Thymus (tissue), 11 donors: Measurements from ENCODE around the gene CRELD2. TPM values are rescaled to one million over a fixed set of nuclear protein-coding genes. Genes with fewer than 3 reads are reported as not detected.

ENCODE experiments used
- DNase-seq, 9 donors: peaks; one replicate each; pipeline ENCODE4 v3.0.0-alpha.2; 2013; ENCODE audit warnings: low spot score in 9 of 9, low read depth in 6 of 9, missing footprints in 1 of 9
- H3K27ac ChIP-seq, 2 donors: one replicate each; pipeline ENCODE4 v1.5.1; 2013; ENCODE audit warnings: control low read depth in 1 of 2, low read depth in 1 of 2, low read length in 1 of 2, mild to moderate bottlenecking in 1 of 2, moderate library complexity in 1 of 2
- H3K27me3 ChIP-seq, 2 donors: one replicate each; pipeline ENCODE4 v1.5.1; 2013; ENCODE audit warnings: low read length in 1 of 2; ENCODE audit not compliant: control insufficient read depth in 2 of 2, insufficient read depth in 1 of 2
- H3K36me3 ChIP-seq, 2 donors: one replicate each; pipeline ENCODE4 v1.5.1; 2013; ENCODE audit warnings: low read length in 1 of 2, mild to moderate bottlenecking in 1 of 2, moderate library complexity in 1 of 2; ENCODE audit not compliant: control insufficient read depth in 2 of 2, insufficient read depth in 2 of 2
- H3K4me1 ChIP-seq, 2 donors: one replicate each; pipeline ENCODE4 v1.5.1; 2013; ENCODE audit warnings: low read length in 2 of 2; ENCODE audit not compliant: control insufficient read depth in 2 of 2, insufficient read depth in 2 of 2
- H3K4me3 ChIP-seq, 2 donors: one replicate each; pipeline ENCODE4 v1.5.1; 2013; ENCODE audit warnings: low read length in 2 of 2, control low read depth in 1 of 2, mild to moderate bottlenecking in 1 of 2
- H3K9me3 ChIP-seq, 2 donors: one replicate each; pipeline ENCODE4 v1.5.1; 2013; ENCODE audit warnings: low read length in 1 of 2, mild to moderate bottlenecking in 1 of 2; ENCODE audit not compliant: control insufficient read depth in 2 of 2, insufficient read depth in 1 of 2
- WGBS: extraction: QIAGEN DNeasy Blood & Tissue Kit; methylation state at CpG from one replicate; pipeline ENCODE4 v1.1.7; 2013; 5-methylcytosine and 5-hydroxymethylcytosine counted together
- polyA plus RNA-seq: library from polyadenylated mRNA; stranded (reverse); fragments of 200-250 nt; gene quantifications from one replicate; pipeline ENCODE4 v1.2.3, GENCODE V29; 2013
- total RNA-seq: library from RNA; stranded (reverse); fragments of 120-200 nt; gene quantifications from one replicate; pipeline ENCODE4 v1.2.4, GENCODE V29; 2013
- donor health status: healthy.

Gene CRELD2
- total and polyA plus RNA-seq, 2 donors: 24.3 to 25.8 TPM

DNA sequence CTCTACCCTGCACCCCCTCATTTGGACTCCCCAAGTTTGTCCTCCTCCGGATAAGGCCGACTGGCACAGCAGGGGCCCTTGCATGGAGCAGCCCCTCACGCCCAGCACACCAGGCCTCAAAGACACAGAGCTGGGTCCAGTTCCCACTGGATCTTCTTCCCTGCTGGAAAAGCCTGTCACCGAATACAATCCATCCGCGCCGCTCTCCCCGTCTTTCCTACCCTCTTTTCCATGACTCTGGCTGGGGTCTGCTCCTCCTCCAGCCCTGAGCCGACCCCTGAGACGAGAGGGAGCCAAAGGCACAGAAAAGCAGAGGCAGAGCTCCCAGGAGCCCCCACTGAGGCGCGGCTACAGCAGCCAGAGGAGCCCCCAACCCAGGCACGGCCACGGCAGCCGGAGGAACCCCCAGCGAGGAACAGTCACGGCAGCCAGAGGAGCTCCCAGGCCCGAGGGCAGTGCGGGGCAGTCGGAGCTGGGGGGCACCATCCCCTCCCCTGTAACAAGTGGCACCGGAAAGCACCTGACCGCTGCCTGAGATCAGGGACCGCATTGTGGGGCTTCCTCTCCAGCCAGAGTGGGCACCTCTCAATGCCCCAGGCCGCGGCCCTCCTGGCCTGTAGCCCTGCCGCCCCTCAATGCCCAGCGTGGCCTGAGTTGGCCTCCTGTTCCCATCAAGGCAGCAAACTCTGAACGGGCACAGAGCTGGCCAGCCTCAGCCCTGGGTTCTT is 12.2 kb upstream of the CRELD2 start:
- Histone ChIP-seq H3K27me3 (no peaks in the 10 kb centered on the region), H3K27ac (no peak overlapping the region), H3K4me1 (no peaks in the 10 kb centered on the region), H3K36me3 (peaks cover 42 to 86% of the 10 kb centered on the region in 2 donors), H3K9me3 (no peaks in the 10 kb centered on the region), H3K4me3 (no peak overlapping the region)
- 99% methylated on average over 28 of the region's 28 CpGs for WGBS
- DNase-seq: no peak

GRCh38 chr22:49906799-49907290 is 11.6 kb upstream of the CRELD2 start:
- Histone ChIP-seq H3K4me1 (no peaks in the 10 kb centered on the region), H3K27ac (no peak overlapping the region), H3K4me3 (no peak overlapping the region), H3K27me3 (no peaks in the 10 kb centered on the region), H3K36me3 (peaks cover 37 to 81% of the 10 kb centered on the region in 2 donors), H3K9me3 (no peaks in the 10 kb centered on the region)
- DNase-seq: no peak
- 98% methylated on average over 14 of the region's 14 CpGs for WGBS

DNA sequence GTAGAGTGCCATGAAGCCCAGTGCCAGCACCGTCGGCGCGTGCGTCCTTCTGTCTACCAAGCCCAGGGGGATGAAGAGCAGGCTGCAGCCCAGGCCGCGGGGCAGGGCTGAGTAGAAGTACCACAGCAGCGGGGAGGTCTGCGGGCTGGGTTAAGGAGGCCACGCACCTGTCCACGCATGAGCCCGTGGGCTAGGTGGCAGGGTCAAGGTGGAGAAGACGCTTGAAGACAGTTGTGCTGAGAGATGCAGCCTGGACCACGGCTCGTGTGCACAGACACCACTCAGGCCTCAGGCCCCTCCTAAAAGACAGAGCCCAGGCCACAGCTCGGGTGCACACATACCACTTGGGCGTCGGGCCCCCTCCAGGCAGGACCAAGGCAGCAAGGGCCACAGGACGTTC is 10.6 kb upstream of the CRELD2 start:
- H3K4me1 ChIP-seq: no peaks in the 10 kb centered on the region
- no peak overlapping the region for H3K27ac ChIP-seq
- no peaks in the 10 kb centered on the region for H3K9me3 ChIP-seq
- 98% methylated on average over 19 of the region's 19 CpGs for WGBS
- H3K27me3 ChIP-seq: no peaks in the 10 kb centered on the region
- H3K4me3 ChIP-seq: no peak overlapping the region
- H3K36me3 ChIP-seq: peaks cover 45 to 83% of the 10 kb centered on the region in 2 donors
- DNase-seq: no peak

DNA sequence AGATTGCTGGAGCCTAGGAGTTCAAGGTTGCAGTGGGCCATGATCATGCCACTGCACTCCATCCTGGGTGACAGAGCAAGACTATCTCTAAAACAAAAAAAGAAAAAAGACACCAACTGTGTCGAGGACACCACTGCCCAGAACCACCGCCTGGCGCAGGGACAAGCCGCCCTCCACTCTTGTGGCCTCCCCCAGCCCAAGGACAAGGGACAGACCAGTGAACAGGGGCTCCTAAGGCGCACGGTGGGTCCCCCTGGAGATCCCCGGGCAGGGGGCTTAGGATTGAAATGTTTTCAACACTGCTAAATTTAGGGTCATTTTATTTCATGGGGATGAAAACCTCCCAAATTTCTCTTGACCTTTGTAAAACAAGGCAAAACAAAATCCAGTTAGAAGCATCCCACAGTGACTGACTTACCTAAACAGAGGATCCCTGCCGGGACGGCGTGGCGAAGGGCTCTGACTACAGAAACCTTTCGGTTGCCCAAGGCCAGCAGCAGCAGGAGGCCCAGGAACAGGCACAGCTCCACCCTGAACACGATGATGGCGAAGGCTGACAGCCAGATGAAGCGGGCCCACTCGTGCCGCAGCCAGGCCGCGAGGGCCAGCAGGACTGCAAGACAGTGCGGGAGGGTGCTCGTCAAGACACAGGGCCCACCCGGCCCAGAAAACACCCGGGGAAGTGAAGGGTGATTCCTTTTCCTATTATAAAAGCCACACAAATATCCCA is 8.8 kb upstream of the CRELD2 start:
- Histone ChIP-seq H3K4me1 (no peaks in the 10 kb centered on the region), H3K27ac (no peak overlapping the region), H3K4me3 (no peak overlapping the region), H3K27me3 (no peaks in the 10 kb centered on the region), H3K9me3 (no peaks in the 10 kb centered on the region), H3K36me3 (peaks cover 37 to 84% of the 10 kb centered on the region in 2 donors)
- WGBS: 98% methylated on average over 23 of the region's 23 CpGs
- DNase-seq: no peak

GRCh38 chr22:49910229-49911155 is 7.9 kb upstream of the CRELD2 start:
- DNase-seq: no peak
- Histone ChIP-seq H3K9me3 (no peaks in the 10 kb centered on the region), H3K27me3 (no peaks in the 10 kb centered on the region), H3K27ac (no peak overlapping the region), H3K4me1 (no peaks in the 10 kb centered on the region), H3K36me3 (peaks cover 37 to 78% of the 10 kb centered on the region in 2 donors), H3K4me3 (no peak overlapping the region)
- WGBS: 97% methylated on average over 27 of the region's 27 CpGs

DNA sequence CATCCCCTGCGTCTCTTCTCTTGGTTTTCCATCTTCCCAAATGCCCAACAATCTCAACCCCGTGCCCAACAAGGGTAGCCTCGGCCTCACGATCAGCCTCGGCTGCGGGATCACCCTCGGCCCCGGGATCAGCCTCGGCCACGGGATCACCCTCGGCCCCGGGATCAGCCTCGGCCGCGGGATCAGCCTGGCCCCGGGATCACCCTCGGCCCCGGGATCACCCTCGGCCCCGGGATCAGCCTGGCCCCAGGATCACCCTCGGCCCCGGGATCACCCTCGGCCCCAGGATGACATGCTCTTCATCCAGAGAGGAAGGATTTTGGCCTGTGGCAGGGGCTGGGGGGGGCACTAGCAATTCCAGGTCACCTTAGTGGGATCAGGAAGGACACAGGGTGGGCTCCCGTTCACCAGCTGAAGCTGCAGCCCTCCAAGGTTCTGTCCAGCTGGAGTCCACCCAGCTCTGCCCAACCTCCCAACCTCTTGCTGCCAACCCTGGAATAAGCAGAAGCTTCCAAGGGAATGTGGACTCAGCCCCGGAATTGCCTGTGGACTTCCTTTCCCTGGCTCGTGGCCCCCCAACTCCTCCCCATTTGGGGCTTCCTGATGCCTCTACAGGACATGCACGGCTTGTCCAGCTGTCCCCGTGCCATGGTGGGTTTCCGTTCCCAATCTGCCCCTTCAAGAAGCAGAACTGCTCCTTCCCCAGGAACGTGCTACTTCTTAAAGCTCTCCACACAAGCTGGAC is 6.4 kb upstream of the CRELD2 start:
- 97% methylated on average over 30 of the region's 30 CpGs for WGBS
- H3K9me3 ChIP-seq: no peaks in the 10 kb centered on the region
- DNase-seq: no peak
- H3K27me3 ChIP-seq: no peaks in the 10 kb centered on the region
- peaks cover 2 to 6% of the 10 kb centered on the region in 2 donors for H3K4me1 ChIP-seq
- no peak overlapping the region for H3K27ac ChIP-seq
- H3K36me3 ChIP-seq: peaks cover 36 to 62% of the 10 kb centered on the region in 2 donors
- H3K4me3 ChIP-seq: no peak overlapping the region

DNA sequence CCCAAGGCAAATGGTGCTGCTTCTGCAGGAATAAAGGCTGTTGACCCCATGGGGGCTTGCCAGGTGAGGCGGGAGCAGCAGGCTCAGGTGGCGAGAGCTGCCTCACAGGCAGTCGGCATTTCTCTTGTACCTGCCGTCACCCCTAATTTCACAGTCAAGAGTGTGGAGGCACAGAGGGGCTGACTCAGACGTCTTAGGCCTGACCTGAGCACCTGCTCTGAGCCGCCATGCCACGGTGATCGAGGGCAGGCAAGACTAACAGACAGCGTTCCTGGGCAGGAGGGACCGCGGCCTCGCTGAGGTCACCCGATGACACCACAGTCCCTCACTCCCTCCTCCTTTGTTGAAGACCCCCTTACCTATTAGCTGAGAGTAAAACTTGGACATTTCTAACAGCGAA is 5.4 kb upstream of the CRELD2 start:
- H3K27me3 ChIP-seq: no peaks in the 10 kb centered on the region
- peaks cover 26 to 53% of the 10 kb centered on the region in 2 donors for H3K36me3 ChIP-seq
- H3K4me3 ChIP-seq: no peak overlapping the region
- H3K27ac ChIP-seq: no peak overlapping the region
- H3K9me3 ChIP-seq: no peaks in the 10 kb centered on the region
- H3K4me1 ChIP-seq: peaks cover 11 to 12% of the 10 kb centered on the region in 2 donors
- WGBS: 97% methylated on average over 14 of the region's 14 CpGs
- no peak for DNase-seq

DNA sequence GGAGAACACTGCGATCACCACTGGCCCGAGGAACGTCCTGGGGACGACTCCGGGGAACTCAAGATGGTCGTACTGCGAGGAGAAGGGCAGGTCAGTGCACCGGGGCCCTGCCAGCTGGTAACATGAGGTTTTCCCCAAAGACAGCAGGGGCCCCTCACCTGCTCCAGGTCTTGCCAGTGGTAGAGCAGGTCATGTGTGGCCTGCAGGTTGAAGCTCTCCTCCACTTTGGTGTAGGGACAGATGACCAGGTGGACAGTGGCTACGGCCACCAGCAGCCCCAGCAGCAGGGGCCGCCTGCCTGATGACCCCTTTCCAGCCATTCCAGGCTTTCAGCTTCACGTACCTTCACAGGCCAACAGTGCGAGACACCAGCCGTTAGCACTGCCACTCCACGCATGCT is 5.0 kb upstream of the CRELD2 start:
- Histone ChIP-seq H3K4me3 (no peak overlapping the region), H3K27ac (no peak overlapping the region), H3K4me1 (peaks cover 11 to 12% of the 10 kb centered on the region in 2 donors), H3K36me3 (peaks cover 26 to 51% of the 10 kb centered on the region in 2 donors), H3K27me3 (no peaks in the 10 kb centered on the region), H3K9me3 (no peaks in the 10 kb centered on the region)
- no peak for DNase-seq
- 98% methylated on average over 14 of the region's 14 CpGs for WGBS
